Uterus (tissue), 2 donors: ENCODE measurements around the gene SHB.

ENCODE experiments used
- CTCF ChIP-seq, 4 experiments: fragments of 200-600 bp in 2 of 4; fragments of 450-650 bp in 2 of 4; sonication (generic) in 2 of 4; IDR thresholded peaks; one replicate each; pipeline ENCODE4 v1.5.1; 2016 to 2019; ENCODE audit warnings: antibody characterized with exemption in 4 of 4, mild to moderate bottlenecking in 2 of 4, moderate library complexity in 1 of 4
- POLR2A ChIP-seq, 2 donors: fragments of 450-650 bp; IDR thresholded peaks; one replicate each; pipeline ENCODE4 v1.6.1; 2016; ENCODE audit warnings: antibody characterized with exemption in 2 of 2, mild to moderate bottlenecking in 1 of 2, moderate library complexity in 1 of 2

- TF ChIP-seq CTCF (IDR thresholded peaks at IDR 0.05) (no peak), POLR2A (IDR thresholded peaks at IDR 0.05) (no peak)
These were observed 48.6 kb downstream of the SHB start for GRCh38 chr9:38020151-38021076.
